HG03045 (cell line): ENCODE data around the gene FOXI1.

Source experiments
- ATAC-seq: cut with Tn5 transposase; IDR thresholded peaks from one replicate; pipeline ENCODE4 v1.9.1; 2021; ENCODE audit warnings: mild to moderate bottlenecking, moderate library complexity; ENCODE audit not compliant: unreplicated experiment

Gene FOXI1

GRCh38 chr5:170105642-170106611 lies at the start of gene FOXI1:
Gene FOXI1 (plus strand): TSS chr5:170105897. CDS start chr5:170105958, 61 bp downstream.
- no peak for ATAC-seq

GRCh38 chr5:170056561-170057267 lies 49.0 kb upstream of the FOXI1 start:
- no peak for ATAC-seq

GRCh38 chr5:170057311-170057710 lies 48.4 kb upstream of the FOXI1 start:
- ATAC-seq: no peak

- no peak for ATAC-seq
Observed at GRCh38 chr5:170059221-170059620, 46.5 kb upstream of the FOXI1 start.

- no peak for ATAC-seq
Observed at GRCh38 chr5:170067152-170067551, 38.5 kb upstream of the FOXI1 start.

- no peak for ATAC-seq
Observed at GRCh38 chr5:170067574-170068170, 38.0 kb upstream of the FOXI1 start.

- no peak for ATAC-seq
Observed at GRCh38 chr5:170069512-170069911, 36.2 kb upstream of the FOXI1 start.

- ATAC-seq: no peak
Observed at GRCh38 chr5:170070556-170071412, 34.9 kb upstream of the FOXI1 start.

- no peak for ATAC-seq
Observed at GRCh38 chr5:170071748-170072147, 33.9 kb upstream of the FOXI1 start.

GRCh38 chr5:170075696-170076095 lies 30.0 kb upstream of the FOXI1 start:
- no peak for ATAC-seq

GRCh38 chr5:170076211-170076610 lies 29.5 kb upstream of the FOXI1 start:
- no peak for ATAC-seq

- ATAC-seq: no peak
Observed at GRCh38 chr5:170076739-170077138, 29.0 kb upstream of the FOXI1 start.

- ATAC-seq: no peak
Observed at GRCh38 chr5:170077526-170077925, 28.2 kb upstream of the FOXI1 start.

- no peak for ATAC-seq
Observed at GRCh38 chr5:170078458-170078857, 27.2 kb upstream of the FOXI1 start.

GRCh38 chr5:170078931-170079330 lies 26.8 kb upstream of the FOXI1 start:
- no peak for ATAC-seq

GRCh38 chr5:170080217-170080616 lies 25.5 kb upstream of the FOXI1 start:
- ATAC-seq: no peak

GRCh38 chr5:170080786-170081445 lies 24.8 kb upstream of the FOXI1 start:
- no peak for ATAC-seq

- ATAC-seq: no peak
Observed at GRCh38 chr5:170081616-170082015, 24.1 kb upstream of the FOXI1 start.

- ATAC-seq: no peak
Observed at GRCh38 chr5:170082701-170083100, 23.0 kb upstream of the FOXI1 start.

- no peak for ATAC-seq
Observed at GRCh38 chr5:170087168-170087817, 18.4 kb upstream of the FOXI1 start.
